Body of pancreas (tissue), 4 donors: ENCODE results near the gene LMBR1. TPM values are rescaled to one million over a fixed set of nuclear protein-coding genes. Genes with fewer than 3 reads are reported as not detected.
A peak's percentile ranks its signal among the peaks of the same experiment; 100 is the strongest.
"Not testable (repeated sequence)": the region's sequence is repeated elsewhere in the genome, so short reads cannot be mapped to it uniquely, and the experiment has no call there.

Experiments
- ATAC-seq: fragments of 150-250 bp; one replicate; pipeline ENCODE4 v1.9.1; 2016
- DNase-seq, 4 donors: peaks; one replicate each; pipeline ENCODE4 v3.0.0-alpha.2; 2019
- H3K27ac ChIP-seq, 4 donors: fragments of 200-600 bp; sonication (generic); 1 replicate in 3 of 4; 2 replicates in 1 of 4; pipeline versions ENCODE4 v1.5.1 to v1.6.1; 2016 to 2019; ENCODE audit warnings: mild to moderate bottlenecking in 1 of 4, mixed read lengths in 1 of 4, moderate library complexity in 1 of 4
- H3K27me3 ChIP-seq, 2 donors: fragments of 200-600 bp; sonication (generic); one replicate each; pipeline ENCODE4 v1.6.0; 2016; ENCODE audit warnings: mild to moderate bottlenecking in 1 of 2
- H3K36me3 ChIP-seq, 2 donors: fragments of 200-600 bp; sonication (generic); replicated peaks in 1 of 2; 2 replicates each; pipeline ENCODE4 v1.5.1; 2016; ENCODE audit warnings: low read depth in 2 of 2; ENCODE audit not compliant: insufficient read depth in 1 of 2
- H3K4me1 ChIP-seq: fragments of 200-600 bp; sonication (generic); one replicate; pipeline ENCODE4 v1.6.0; 2016
- H3K4me3 ChIP-seq, 2 donors: fragments of 200-600 bp; sonication (generic); 1 replicate in 1 of 2; 2 replicates in 1 of 2; pipeline ENCODE4 v1.5.1; 2016 to 2019
- H3K9me3 ChIP-seq, 3 donors: fragments of 200-600 bp; sonication (generic); 1 replicate in 2 of 3; 2 replicates in 1 of 3; pipeline ENCODE4 v1.5.1; 2016
- CTCF ChIP-seq, 7 experiments: fragments of 450-650 bp in 4 of 7; fragments of 200-600 bp in 3 of 7; sonication (generic) in 3 of 7; IDR thresholded peaks; one replicate each; pipeline ENCODE4 v1.5.1; 2016 to 2019; ENCODE audit warnings: antibody characterized with exemption in 7 of 7
- POLR2A ChIP-seq, 3 donors: fragments of 450-650 bp; IDR thresholded peaks; one replicate each; pipeline ENCODE4 v1.6.1; 2016; ENCODE audit warnings: antibody characterized with exemption in 3 of 3, mild to moderate bottlenecking in 2 of 3
- WGBS, 2 donors: methylation state at CpG; one replicate each; pipeline ENCODE4 v1.1.5; 2017; 5-methylcytosine and 5-hydroxymethylcytosine counted together
- intact Hi-C: fragments of 100-400 bp; cut with DNase I; formaldehyde crosslinking; loops from one replicate; pipeline ENCODE4 v1.15.1; 2023
- total RNA-seq, 2 donors: library from RNA; depleted of rRNA; stranded (reverse); fragments of >200 nt; gene quantifications; one replicate each; pipeline ENCODE4 v1.1.0, GENCODE V29; 2016

Gene LMBR1
- total RNA-seq, 2 donors from 2014 or later: 23.4 to 54.0 TPM

DNA sequence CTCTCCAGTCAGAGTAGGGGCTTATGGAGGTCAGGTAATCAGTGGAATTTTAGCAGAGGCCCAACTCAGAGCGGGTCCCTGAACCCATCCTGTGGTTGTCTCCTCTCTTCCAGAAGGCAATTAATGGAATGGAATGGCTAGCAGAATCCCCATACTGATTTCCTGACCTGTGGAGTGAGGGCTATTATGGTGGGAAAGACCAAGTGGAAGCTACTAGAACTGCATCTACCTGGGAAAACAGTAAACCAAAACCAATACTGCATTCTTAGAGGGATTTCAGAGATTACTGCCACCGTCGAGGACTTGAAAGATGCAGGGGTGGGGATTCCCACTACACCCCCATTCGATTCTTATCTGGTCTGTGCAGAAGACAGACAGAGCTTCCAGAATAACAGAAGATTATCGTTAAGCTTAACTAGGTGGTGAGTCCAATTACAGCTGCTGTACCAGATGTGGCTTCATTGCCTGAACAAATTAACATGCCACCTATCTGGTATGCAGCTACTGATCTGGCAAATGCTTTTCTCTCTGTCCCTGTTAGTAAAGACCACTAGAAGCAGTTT is 73.2 kb downstream of the LMBR1 start:
- WGBS, 2 donors: 92 to 93% methylated on average over 5 of the region's 5 CpGs
- Histone ChIP-seq H3K27ac (no peak overlapping the region), H3K4me3 (no peak overlapping the region), H3K9me3 (no peaks in the 10 kb centered on the region), H3K4me1 (peaks cover 6% of the 10 kb centered on the region), H3K27me3 (no peaks in the 10 kb centered on the region), H3K36me3 (no peaks in the 10 kb centered on the region)
- TF ChIP-seq POLR2A (IDR thresholded peaks at IDR 0.05) (no peak), CTCF (IDR thresholded peaks at IDR 0.05) (no peak)
- ATAC-seq (no peak), DNase-seq (no peak)
- intact Hi-C loops: no loop called here

DNA sequence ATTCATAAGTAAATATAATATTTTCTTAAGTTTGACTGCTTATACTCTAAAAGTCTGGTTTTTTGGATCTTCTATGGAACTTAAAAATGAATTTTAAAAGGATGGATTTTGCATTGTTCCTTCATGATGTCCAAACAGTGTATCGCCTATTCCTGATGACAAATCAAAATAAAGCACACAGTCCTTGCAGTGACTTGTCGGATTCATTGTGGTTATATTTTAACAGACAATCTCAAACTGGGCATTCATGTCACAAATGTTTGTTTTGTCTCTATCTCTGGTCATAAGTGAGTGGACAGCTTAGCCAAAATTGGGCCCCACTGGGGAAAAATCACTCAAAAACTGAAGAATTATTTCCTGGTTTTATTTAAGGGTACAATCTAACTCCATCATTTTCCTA is 74.8 kb downstream of the LMBR1 start:
- TF ChIP-seq CTCF (IDR thresholded peaks at IDR 0.05) (no peak), POLR2A (IDR thresholded peaks at IDR 0.05) (no peak)
- peaks cover 6% of the 10 kb centered on the region for H3K4me1 ChIP-seq
- no peak overlapping the region for H3K27ac ChIP-seq
- no peaks in the 10 kb centered on the region for H3K9me3 ChIP-seq
- no peak overlapping the region for H3K4me3 ChIP-seq
- H3K36me3 ChIP-seq: no peaks in the 10 kb centered on the region
- intact Hi-C loops: no loop called here
- no peaks in the 10 kb centered on the region for H3K27me3 ChIP-seq
- ATAC-seq (no peak), DNase-seq (no peak)
- 24 to 27% methylated on average over 2 of the region's 2 CpGs for WGBS, 2 donors

DNA sequence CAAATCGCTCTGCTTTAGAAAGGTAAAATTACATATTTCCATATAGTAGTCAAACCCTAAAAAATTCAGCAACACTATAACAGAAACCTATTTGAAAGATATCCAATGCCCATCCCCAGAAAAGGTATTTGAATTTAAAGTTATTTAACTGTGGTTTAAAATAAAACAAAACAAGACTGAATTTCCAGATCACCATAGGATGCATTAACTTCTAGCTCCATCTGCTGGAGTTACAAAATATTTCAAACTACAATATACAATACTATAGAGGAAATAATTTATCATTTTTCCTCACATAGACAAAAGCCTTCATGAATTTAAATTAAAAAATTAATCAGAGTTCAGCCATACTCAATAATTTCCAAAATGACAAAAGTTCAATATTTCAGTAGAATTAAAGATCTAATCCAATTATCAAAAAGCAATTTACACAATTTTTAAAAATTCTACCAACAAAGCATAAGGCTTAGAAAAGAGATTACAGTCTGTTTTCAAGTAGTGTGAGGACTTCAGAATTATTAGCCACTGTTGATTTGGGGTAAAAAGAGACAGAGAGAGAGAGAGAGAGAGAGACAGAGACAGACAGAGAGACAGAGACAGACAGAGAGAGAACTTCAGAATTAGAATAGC is 75.9 kb downstream of the LMBR1 start:
- ATAC-seq (no peak), DNase-seq (no peak)
- H3K4me1 ChIP-seq: peaks cover 6% of the 10 kb centered on the region
- intact Hi-C loops: no loop called here
- no peaks in the 10 kb centered on the region for H3K9me3 ChIP-seq
- H3K4me3 ChIP-seq: no peak overlapping the region
- H3K27me3 ChIP-seq: no peaks in the 10 kb centered on the region
- H3K27ac ChIP-seq: no peak overlapping the region
- 97 to 98% methylated on average over 1 of the region's 1 CpG for WGBS, 2 donors
- no peaks in the 10 kb centered on the region for H3K36me3 ChIP-seq
- TF ChIP-seq CTCF (IDR thresholded peaks at IDR 0.05) (peak in 5 of 7 experiments; percentile 17 to 39 (median 32)), POLR2A (IDR thresholded peaks at IDR 0.05) (no peak)

- Histone ChIP-seq H3K36me3 (no peaks in the 10 kb centered on the region), H3K27ac (no peak overlapping the region), H3K27me3 (no peaks in the 10 kb centered on the region), H3K9me3 (no peaks in the 10 kb centered on the region), H3K4me3 (no peak overlapping the region), H3K4me1 (no peaks in the 10 kb centered on the region)
- ATAC-seq (no peak), DNase-seq (no peak)
- intact Hi-C loops: no loop called here
- WGBS, 2 donors: 94 to 97% methylated on average over 3 of the region's 3 CpGs
- no peak for TF ChIP-seq CTCF (IDR thresholded peaks at IDR 0.05)
- TF ChIP-seq POLR2A (IDR thresholded peaks at IDR 0.05): no peak
Measured at GRCh38 chr7:156811706-156812105, 81.3 kb downstream of the LMBR1 start.

- 91 to 93% methylated on average over 4 of the region's 4 CpGs for WGBS, 2 donors
Measured at GRCh38 chr7:156803656-156804055, 89.3 kb downstream of the LMBR1 start.

More at GRCh38 chr7:156803656-156804055, 89.3 kb downstream of the LMBR1 start:
- H3K27ac ChIP-seq, H3K27me3 ChIP-seq, ATAC-seq, H3K36me3 ChIP-seq, intact Hi-C loops, H3K4me1 ChIP-seq, H3K9me3 ChIP-seq, DNase-seq, H3K4me3 ChIP-seq: not testable (repeated sequence)
